Measurements from ENCODE around the gene SYCE3. TPM values are rescaled to one million over a fixed set of nuclear protein-coding genes. Genes with fewer than 3 reads are reported as not detected.

Gene SYCE3
- polyA plus RNA-seq, 1 of the 3 experiments (the other 2 are of a cell fraction) = 3.6 TPM

DNA sequence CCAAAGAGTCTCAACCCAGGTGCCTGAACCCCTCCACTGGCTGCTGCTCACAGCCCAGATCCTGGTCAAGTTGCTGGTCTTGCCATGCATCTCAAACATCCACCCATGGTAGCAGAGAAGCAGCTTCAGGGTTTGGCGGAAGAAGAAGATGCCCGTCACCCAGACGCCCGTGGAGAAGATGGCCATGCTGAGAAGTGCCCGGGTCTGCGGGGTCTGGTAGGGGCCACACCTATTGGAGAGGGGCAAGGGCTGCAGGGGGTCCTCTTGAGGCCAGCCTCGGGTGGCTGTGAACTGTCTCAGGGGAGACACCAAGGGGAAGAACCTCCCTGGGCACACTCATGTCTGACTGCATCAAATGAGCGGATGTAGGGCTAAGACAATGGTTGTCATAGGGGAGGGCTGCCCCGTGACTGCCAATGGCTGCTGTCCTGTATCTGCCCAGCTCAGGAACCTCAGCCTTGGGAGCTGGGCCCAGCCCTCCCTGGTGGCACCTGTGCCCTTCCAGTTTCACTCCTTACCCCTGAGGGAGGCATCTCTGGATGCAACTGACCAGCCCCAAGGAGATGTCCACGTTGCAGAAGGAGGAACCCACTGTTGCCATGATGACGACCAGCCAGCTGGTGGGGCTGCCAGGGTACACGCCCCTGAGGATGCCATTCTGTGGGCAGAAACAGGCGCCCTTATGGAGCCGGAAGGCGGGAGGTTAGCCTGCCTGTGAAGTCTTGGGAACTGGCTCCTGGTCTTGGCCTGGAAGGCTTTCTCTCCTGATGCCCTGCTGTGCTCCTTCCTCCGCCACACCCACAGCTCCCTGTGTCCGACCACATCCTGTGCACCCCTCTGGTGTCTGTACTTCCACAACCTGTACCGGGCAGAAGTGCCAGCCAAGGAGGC, 14.3 kb upstream of the SYCE3 start:
- Histone ChIP-seq H3K9me2 (no peaks in the 10 kb centered on the region), H3K27me3 (ENCODE audit: insufficient read depth) (no peaks in the 10 kb centered on the region), H4K20me1 (ENCODE audit: insufficient read depth) (no peaks in the 10 kb centered on the region), H3F3A (replicated peaks; ENCODE audit: insufficient read depth) (no peaks in the 10 kb centered on the region), H3K4me1 (ENCODE audit: control insufficient read depth in 1 of 2, insufficient read depth in 2 of 2, low read depth in 1 of 2, low read length in 1 of 2) (peaks cover 0 to 8% of the 10 kb centered on the region in 2 experiments; a peak in 1 of 4 replicates), H3K4me2 (no peak overlapping the region), H3K9me3 (no peaks in the 10 kb centered on the region), H3K79me2 (ENCODE audit: insufficient read depth) (peaks cover 13% of the 10 kb centered on the region; the same call in 1 of the 2 replicates), H3K27ac (ENCODE audit: low read depth in 2 of 2, low read length in 1 of 2) (no peak overlapping the region), H3K4me3 (ENCODE audit: low read depth in 2 of 2, low read length in 1 of 2) (no peak overlapping the region), H3K9ac (no peak overlapping the region), H2AFZ (ENCODE audit: low read depth) (no peak overlapping the region), H3K36me3 (replicated peaks in 1 of 2; ENCODE audit: control insufficient read depth in 1 of 2, insufficient read depth in 2 of 2, low read length in 1 of 2) (peaks cover 0 to 56% of the 10 kb centered on the region in 2 experiments)
- TF ChIP-seq FOSL2 (IDR thresholded peaks at IDR 0.05; ENCODE audit: borderline replicate concordance, low read depth) = no peak
- TF ChIP-seq TEAD4 (IDR thresholded peaks at IDR 0.05; ENCODE audit: borderline replicate concordance, insufficient read depth) = no peak
- TF ChIP-seq GATA2 (CRISPR knock-in tag; IDR thresholded peaks at IDR 0.05) = no peak
- no peak for DNase-seq
- ChIA-PET POLR2A (no interaction called here), CTCF (interaction anchor here (1.0 to 9.0 kb wide), 5 partner anchors 12 to 60 kb away, joined by 3 to 73 read pairs (median 4); partner anchors contain the start of gene SYCE3)
- WGBS (ENCODE audit: low lambda C conversion rate) = 96% methylated on average over 4 of the region's 18 CpGs

GRCh38 chr22:50576070-50576469, 13.4 kb upstream of the SYCE3 start:
- no peaks in the 10 kb centered on the region for H3K27me3 ChIP-seq (ENCODE audit: insufficient read depth)
- no peaks in the 10 kb centered on the region for H3K9me2 ChIP-seq
- H4K20me1 ChIP-seq (ENCODE audit: insufficient read depth) = no peaks in the 10 kb centered on the region
- H3K36me3 ChIP-seq (replicated peaks in 1 of 2; ENCODE audit: control insufficient read depth in 1 of 2, insufficient read depth in 2 of 2, low read length in 1 of 2) = peaks cover 0 to 66% of the 10 kb centered on the region in 2 experiments
- no peaks in the 10 kb centered on the region for H3F3A ChIP-seq (replicated peaks; ENCODE audit: insufficient read depth)
- H3K4me2 ChIP-seq = no peak overlapping the region
- DNase-seq = peak; percentile 64
- H3K27ac ChIP-seq (ENCODE audit: low read depth in 2 of 2, low read length in 1 of 2) = no peak overlapping the region
- TF ChIP-seq SMC3 (IDR thresholded peaks at IDR 0.05; ENCODE audit: low read depth, low read length) (peak; percentile 39; the same call in 1 of the 2 replicates), RXRA (IDR thresholded peaks at IDR 0.05; ENCODE audit: borderline replicate concordance, low read depth) (no peak), CTCF (IDR thresholded peaks at IDR 0.05) (peak; percentile 42), RAD21 (IDR thresholded peaks at IDR 0.05; ENCODE audit: low read length) (peak; percentile 63)
- H3K4me3 ChIP-seq (ENCODE audit: low read depth in 2 of 2, low read length in 1 of 2) = no peak overlapping the region; a peak in 1 of 4 replicates
- H2AFZ ChIP-seq (ENCODE audit: low read depth) = no peak overlapping the region
- no peaks in the 10 kb centered on the region for H3K9me3 ChIP-seq
- no peak overlapping the region for H3K9ac ChIP-seq
- ChIA-PET POLR2A (interaction anchor here (1.2 kb wide), 1 partner anchor 12 kb away, joined by 7 read pairs; no protein-coding TSS in a partner anchor), CTCF (interaction anchor here (1.0 to 9.0 kb wide), 6 partner anchors 11 to 51 kb away, joined by 3 to 73 read pairs (median 4); partner anchors contain the start of genes SCO2 and SYCE3)
- WGBS (ENCODE audit: low lambda C conversion rate) = 90% methylated on average over 2 of the region's 5 CpGs
- H3K4me1 ChIP-seq (ENCODE audit: control insufficient read depth in 1 of 2, insufficient read depth in 2 of 2, low read depth in 1 of 2, low read length in 1 of 2) = peaks cover 0 to under 1% of the 10 kb centered on the region in 2 experiments; a peak in 1 of 4 replicates
- peaks cover 3% of the 10 kb centered on the region; the same call in 1 of the 2 replicates for H3K79me2 ChIP-seq (ENCODE audit: insufficient read depth)
